Stimulated activated CD8-positive, alpha-beta memory T cell treated with anti-CD3 and anti-CD28 coated beads, Interleukin-12 subunit alpha, Interleukin-12 subunit beta, amount 100 ng/mL, for 4 hours (primary cell): Measurements from ENCODE around the gene MBNL3.
"Not testable (repeated sequence)": the region's sequence is repeated elsewhere in the genome, so short reads cannot be mapped to it uniquely, and the experiment has no call there.

Experiments
- DNase-seq: peaks from one replicate; pipeline ENCODE4 v3.0.0-alpha.2; 2020; ENCODE audit warnings: low read depth

Gene MBNL3

DNA sequence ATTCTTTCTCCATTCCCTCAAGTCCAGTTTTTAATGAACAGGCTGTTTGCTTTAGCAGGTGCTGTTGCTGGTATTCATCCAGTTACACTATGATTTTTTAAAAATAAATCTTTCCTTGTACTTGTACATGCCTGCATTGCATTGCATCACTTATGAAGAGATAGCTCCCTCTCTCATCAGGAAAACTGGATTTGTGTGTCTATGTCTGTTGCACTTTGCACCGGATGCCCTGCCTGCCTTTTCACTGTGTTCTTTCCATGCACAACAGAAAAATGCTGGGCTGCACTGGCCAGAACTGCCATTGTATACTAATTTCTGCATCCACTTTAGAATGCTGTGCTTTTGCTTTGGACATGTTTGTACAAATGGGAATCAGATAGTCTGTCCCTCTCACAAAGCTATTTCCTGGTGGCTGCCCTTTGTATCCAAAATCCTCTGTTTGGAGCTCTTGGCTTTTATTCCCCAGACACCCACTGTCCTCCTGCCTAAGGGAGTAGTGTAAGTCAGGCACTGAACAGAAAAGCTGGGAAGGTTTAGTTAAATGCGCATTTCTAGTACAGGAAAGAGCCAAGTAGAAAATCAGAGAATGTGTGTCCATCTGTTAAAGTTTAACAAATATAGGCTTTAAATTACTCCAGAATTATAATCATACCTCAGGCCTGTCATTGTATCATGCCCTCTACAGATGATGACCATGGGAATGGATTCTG is 119.1 kb downstream of the MBNL3 start:
- no peak for DNase-seq

- no peak for DNase-seq
Observed at GRCh38 chrX:132367984-132368383, 120.9 kb downstream of the MBNL3 start.

- DNase-seq = no peak
Observed at GRCh38 chrX:132367314-132367713, 121.5 kb downstream of the MBNL3 start.

- no peak for DNase-seq
Observed at GRCh38 chrX:132365490-132365889, 123.3 kb downstream of the MBNL3 start.

DNA sequence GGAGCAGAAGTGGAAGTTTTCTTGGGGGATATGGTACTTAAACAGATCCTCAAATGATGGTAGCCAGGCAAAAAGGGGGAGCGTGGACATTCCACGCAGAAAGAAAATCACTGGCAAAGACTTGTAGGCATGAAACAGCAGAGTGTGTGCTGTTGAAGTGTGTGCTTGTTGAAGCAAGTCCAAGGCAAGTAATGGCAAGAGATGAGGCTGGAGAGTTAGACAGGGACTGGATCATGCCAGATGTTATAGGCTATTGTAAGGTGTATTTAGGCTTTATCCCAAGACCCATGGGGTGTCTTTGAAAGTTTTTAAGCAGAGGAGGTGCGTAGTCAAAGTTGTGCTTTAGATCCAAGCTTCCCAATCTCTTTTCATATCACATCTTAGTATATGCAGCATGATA is 124.5 kb downstream of the MBNL3 start:
- DNase-seq = no peak

- no peak for DNase-seq
Observed at GRCh38 chrX:132353430-132353829, 135.4 kb downstream of the MBNL3 start.

DNA sequence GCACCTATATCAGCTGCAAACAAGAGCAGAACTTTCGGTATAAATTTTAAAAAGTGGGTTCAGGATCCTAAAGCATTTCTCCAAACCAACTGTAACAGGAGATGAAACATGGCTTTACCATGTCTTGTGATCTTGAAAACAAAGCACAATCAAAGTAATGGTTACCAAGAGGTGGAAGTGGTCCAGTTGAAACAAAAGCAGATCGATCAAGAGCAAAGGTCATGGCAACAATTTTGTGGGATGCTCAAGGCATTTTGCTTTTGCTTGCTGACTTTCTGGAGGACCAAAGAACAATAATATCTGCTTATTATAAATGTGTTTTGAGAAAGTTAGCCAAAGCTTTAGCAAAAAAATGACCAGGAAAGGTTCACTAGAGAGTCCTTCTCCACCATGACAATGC is 152.7 kb downstream of the MBNL3 start:
- no peak for DNase-seq

DNA sequence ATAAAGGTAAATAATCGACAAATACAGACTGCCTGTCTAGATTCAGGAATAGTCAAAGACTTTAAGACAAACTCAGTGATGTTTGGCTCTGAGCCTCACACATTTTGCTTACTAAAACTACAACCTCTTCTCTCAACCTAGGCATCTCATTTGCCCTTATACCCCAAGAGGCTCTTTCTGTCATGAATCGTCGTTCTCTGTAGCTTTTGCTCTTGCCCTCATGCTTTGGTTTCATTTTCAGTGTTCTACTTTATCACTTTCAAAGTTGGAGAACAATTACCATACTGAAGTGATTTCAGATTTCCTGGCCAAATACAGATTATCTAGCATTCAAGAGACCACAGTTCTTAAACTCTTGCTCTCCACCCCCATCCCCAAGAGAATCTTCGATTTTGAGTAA is 155.5 kb downstream of the MBNL3 start:
- no peak for DNase-seq

GRCh38 chrX:132331532-132331931 is 157.3 kb downstream of the MBNL3 start:
- no peak for DNase-seq

- no peak for DNase-seq
Observed at GRCh38 chrX:132331000-132331399, 157.8 kb downstream of the MBNL3 start.

DNA sequence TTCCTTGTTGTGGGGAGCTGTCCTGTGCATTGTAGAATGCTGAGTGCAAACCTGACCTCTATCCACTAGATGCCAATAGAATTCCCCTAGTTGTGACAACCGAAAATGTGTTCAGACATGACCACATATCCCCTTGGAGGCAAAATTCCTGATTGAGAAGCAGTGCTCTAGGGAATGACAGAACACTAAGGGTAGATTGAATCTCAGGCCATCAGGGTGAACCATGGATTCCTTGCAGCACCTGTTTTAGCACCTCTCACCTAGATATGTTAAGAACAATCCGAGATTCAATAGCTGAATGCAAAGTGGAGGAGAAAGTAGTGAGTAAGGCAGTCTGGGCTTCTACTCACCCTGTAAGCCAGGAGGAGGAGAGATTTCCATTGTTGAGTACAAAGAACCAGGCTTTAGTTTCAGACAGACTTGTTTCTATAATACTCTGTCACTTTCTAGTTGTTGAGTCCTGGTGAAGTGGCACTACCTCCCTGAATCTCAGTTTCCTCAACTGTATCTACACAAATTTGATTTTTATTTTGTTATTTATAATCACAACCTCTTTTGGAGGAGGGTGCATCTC is 158.6 kb downstream of the MBNL3 start:
- no peak for DNase-seq

- not testable (repeated sequence) for DNase-seq
Observed at GRCh38 chrX:132326960-132327359, 161.9 kb downstream of the MBNL3 start.
